Daoy (cell line): ENCODE results near the gene SDK1. TPM values are rescaled to one million over a fixed set of nuclear protein-coding genes. Genes with fewer than 3 reads are reported as not detected.
A peak's percentile ranks its signal among the peaks of the same experiment; 100 is the strongest.

Experiments used
- DNase-seq: peaks from one replicate; pipeline ENCODE4 v3.0.0-alpha.2; 2015; ENCODE audit warnings: low read depth
- total RNA-seq: library from RNA; depleted of rRNA; stranded (reverse); fragments of >200 nt; shearing (Covaris generic); gene quantifications from 2 replicates; pipeline ENCODE4 v1.2.3, GENCODE V29; 2014

The SDK1 gene
- total RNA-seq, 1 experiment from 2014 or later = 4.2 TPM

GRCh38 chr7:3979611-3980299 is 678.7 kb downstream of the SDK1 start:
- no peak for DNase-seq

GRCh38 chr7:3980300-3980643 is 679.2 kb downstream of the SDK1 start:
- peak; percentile 68 for DNase-seq

- no peak for DNase-seq
These were observed 680.2 kb downstream of the SDK1 start for GRCh38 chr7:3981281-3981680.

GRCh38 chr7:3984456-3984855 is 683.4 kb downstream of the SDK1 start:
- no peak for DNase-seq

GRCh38 chr7:3986927-3987326 is 685.9 kb downstream of the SDK1 start:
- no peak for DNase-seq

- DNase-seq = no peak
These were observed 686.4 kb downstream of the SDK1 start for GRCh38 chr7:3987426-3987927.

- DNase-seq = no peak
These were observed 688.7 kb downstream of the SDK1 start for GRCh38 chr7:3989723-3990122.

GRCh38 chr7:3991731-3992231 is 690.7 kb downstream of the SDK1 start:
- no peak for DNase-seq

- no peak for DNase-seq
These were observed 691.8 kb downstream of the SDK1 start for GRCh38 chr7:3992841-3993240.

GRCh38 chr7:3994764-3995163 is 693.7 kb downstream of the SDK1 start:
- DNase-seq = no peak

GRCh38 chr7:3995187-3995586 is 694.1 kb downstream of the SDK1 start:
- DNase-seq = peak; percentile 22

GRCh38 chr7:3998060-3998459 is 697.0 kb downstream of the SDK1 start:
- DNase-seq = no peak

- no peak for DNase-seq
These were observed 699.1 kb downstream of the SDK1 start for GRCh38 chr7:4000139-4000538.

GRCh38 chr7:4000934-4001333 is 699.9 kb downstream of the SDK1 start:
- DNase-seq = peak; percentile 41

GRCh38 chr7:4001742-4002141 is 700.7 kb downstream of the SDK1 start:
- no peak for DNase-seq

- no peak for DNase-seq
These were observed 702.5 kb downstream of the SDK1 start for GRCh38 chr7:4003503-4003902.

- DNase-seq = peak; percentile 34
These were observed 705.6 kb downstream of the SDK1 start for GRCh38 chr7:4006687-4007086.

- no peak for DNase-seq
These were observed 708.4 kb downstream of the SDK1 start for GRCh38 chr7:4009211-4010060.

GRCh38 chr7:4010061-4010605 is 709.1 kb downstream of the SDK1 start:
- DNase-seq = no peak

GRCh38 chr7:4010923-4011656 is 710.0 kb downstream of the SDK1 start:
- DNase-seq = no peak

GRCh38 chr7:4013793-4014192 is 712.7 kb downstream of the SDK1 start:
- DNase-seq = no peak
